ENCODE data around the gene TNRC6C.

Gene TNRC6C

GRCh38 chr17:78122931-78123249 is 164.4 kb downstream of the TNRC6C start:
- H3K27me3 ChIP-seq (ENCODE audit: control insufficient read depth, insufficient read depth, low read length, poor library complexity, severe bottlenecking), result peaks cover 6% of the 10 kb centered on the region
- no peaks in the 10 kb centered on the region for H3K9me3 ChIP-seq (ENCODE audit: control insufficient read depth, low read length)
- H3K4me3 ChIP-seq (ENCODE audit: insufficient read depth, low read depth, low read length), result no peak overlapping the region
- H3K4me1 ChIP-seq (ENCODE audit: control insufficient read depth, insufficient read depth, low read length), result peaks cover 8% of the 10 kb centered on the region
- 85 to 87% methylated on average over 4 of the region's 4 CpGs for WGBS, 2 experiments
- no peak overlapping the region for H3K27ac ChIP-seq (ENCODE audit: insufficient read depth, low read depth, low read length, poor library complexity, severe bottlenecking)
- no peaks in the 10 kb centered on the region for H3K36me3 ChIP-seq (ENCODE audit: control insufficient read depth, insufficient read depth, low read length)

GRCh38 chr17:78123258-78123929 is 164.9 kb downstream of the TNRC6C start:
- peaks cover 11% of the 10 kb centered on the region for H3K27me3 ChIP-seq (ENCODE audit: control insufficient read depth, insufficient read depth, low read length, poor library complexity, severe bottlenecking)
- no peak overlapping the region for H3K4me3 ChIP-seq (ENCODE audit: insufficient read depth, low read depth, low read length)
- H3K9me3 ChIP-seq (ENCODE audit: control insufficient read depth, low read length), result no peaks in the 10 kb centered on the region
- 94 to 95% methylated on average over 5 of the region's 5 CpGs for WGBS, 2 experiments
- H3K27ac ChIP-seq (ENCODE audit: insufficient read depth, low read depth, low read length, poor library complexity, severe bottlenecking), result no peak overlapping the region
- H3K4me1 ChIP-seq (ENCODE audit: control insufficient read depth, insufficient read depth, low read length), result peaks cover 9% of the 10 kb centered on the region
- H3K36me3 ChIP-seq (ENCODE audit: control insufficient read depth, insufficient read depth, low read length), result no peaks in the 10 kb centered on the region

GRCh38 chr17:78124081-78124835 is 165.8 kb downstream of the TNRC6C start:
- Histone ChIP-seq H3K27ac (ENCODE audit: insufficient read depth, low read depth, low read length, poor library complexity, severe bottlenecking) (no peak overlapping the region), H3K36me3 (ENCODE audit: control insufficient read depth, insufficient read depth, low read length) (no peaks in the 10 kb centered on the region), H3K4me3 (ENCODE audit: insufficient read depth, low read depth, low read length) (no peak overlapping the region), H3K27me3 (ENCODE audit: control insufficient read depth, insufficient read depth, low read length, poor library complexity, severe bottlenecking) (peaks cover 13% of the 10 kb centered on the region), H3K9me3 (ENCODE audit: control insufficient read depth, low read length) (no peaks in the 10 kb centered on the region), H3K4me1 (ENCODE audit: control insufficient read depth, insufficient read depth, low read length) (peaks cover 9% of the 10 kb centered on the region)
- WGBS, 2 experiments, result 94 to 96% methylated on average over 30 of the region's 30 CpGs

GRCh38 chr17:78124836-78125137 is 166.3 kb downstream of the TNRC6C start:
- Histone ChIP-seq H3K4me1 (ENCODE audit: control insufficient read depth, insufficient read depth, low read length) (peaks cover 9% of the 10 kb centered on the region), H3K27me3 (ENCODE audit: control insufficient read depth, insufficient read depth, low read length, poor library complexity, severe bottlenecking) (peaks cover 18% of the 10 kb centered on the region), H3K4me3 (ENCODE audit: insufficient read depth, low read depth, low read length) (no peak overlapping the region), H3K36me3 (ENCODE audit: control insufficient read depth, insufficient read depth, low read length) (no peaks in the 10 kb centered on the region), H3K9me3 (ENCODE audit: control insufficient read depth, low read length) (no peaks in the 10 kb centered on the region), H3K27ac (ENCODE audit: insufficient read depth, low read depth, low read length, poor library complexity, severe bottlenecking) (no peak overlapping the region)
- 95 to 96% methylated on average over 12 of the region's 12 CpGs for WGBS, 2 experiments

- no peak overlapping the region for H3K27ac ChIP-seq (ENCODE audit: insufficient read depth, low read depth, low read length, poor library complexity, severe bottlenecking)
- H3K9me3 ChIP-seq (ENCODE audit: control insufficient read depth, low read length), result no peaks in the 10 kb centered on the region
Measured at GRCh38 chr17:78125138-78125913, 166.8 kb downstream of the TNRC6C start.

GRCh38 chr17:78125976-78126894 is 167.7 kb downstream of the TNRC6C start:
- H3K27me3 ChIP-seq (ENCODE audit: control insufficient read depth, insufficient read depth, low read length, poor library complexity, severe bottlenecking), result peaks cover 33% of the 10 kb centered on the region
- H3K36me3 ChIP-seq (ENCODE audit: control insufficient read depth, insufficient read depth, low read length), result no peaks in the 10 kb centered on the region
- H3K9me3 ChIP-seq (ENCODE audit: control insufficient read depth, low read length), result no peaks in the 10 kb centered on the region
- WGBS, 2 experiments, result 88% methylated on average over 25 of the region's 25 CpGs
- H3K4me3 ChIP-seq (ENCODE audit: insufficient read depth, low read depth, low read length), result no peak overlapping the region
- H3K27ac ChIP-seq (ENCODE audit: insufficient read depth, low read depth, low read length, poor library complexity, severe bottlenecking), result no peak overlapping the region
- H3K4me1 ChIP-seq (ENCODE audit: control insufficient read depth, insufficient read depth, low read length), result peaks cover 9% of the 10 kb centered on the region

More at GRCh38 chr17:78125138-78125913, 166.8 kb downstream of the TNRC6C start:
- Histone ChIP-seq H3K27me3 (ENCODE audit: control insufficient read depth, insufficient read depth, low read length, poor library complexity, severe bottlenecking) (peaks cover 24% of the 10 kb centered on the region), H3K4me3 (ENCODE audit: insufficient read depth, low read depth, low read length) (no peak overlapping the region), H3K4me1 (ENCODE audit: control insufficient read depth, insufficient read depth, low read length) (peaks cover 9% of the 10 kb centered on the region), H3K36me3 (ENCODE audit: control insufficient read depth, insufficient read depth, low read length) (no peaks in the 10 kb centered on the region)
- WGBS, 2 experiments, result 94% methylated on average over 39 of the region's 39 CpGs

GRCh38 chr17:78126895-78127238 is 168.4 kb downstream of the TNRC6C start:
- no peak overlapping the region for H3K27ac ChIP-seq (ENCODE audit: insufficient read depth, low read depth, low read length, poor library complexity, severe bottlenecking)
- H3K27me3 ChIP-seq (ENCODE audit: control insufficient read depth, insufficient read depth, low read length, poor library complexity, severe bottlenecking), result peaks cover 39% of the 10 kb centered on the region
- peaks cover 9% of the 10 kb centered on the region for H3K4me1 ChIP-seq (ENCODE audit: control insufficient read depth, insufficient read depth, low read length)
- no peaks in the 10 kb centered on the region for H3K36me3 ChIP-seq (ENCODE audit: control insufficient read depth, insufficient read depth, low read length)
- WGBS, 2 experiments, result 84 to 89% methylated on average over 5 to 6 of the region's 6 CpGs
- H3K4me3 ChIP-seq (ENCODE audit: insufficient read depth, low read depth, low read length), result no peak overlapping the region
- no peaks in the 10 kb centered on the region for H3K9me3 ChIP-seq (ENCODE audit: control insufficient read depth, low read length)

GRCh38 chr17:78127239-78127887 is 168.9 kb downstream of the TNRC6C start:
- Histone ChIP-seq H3K9me3 (ENCODE audit: control insufficient read depth, low read length) (no peaks in the 10 kb centered on the region), H3K27ac (ENCODE audit: insufficient read depth, low read depth, low read length, poor library complexity, severe bottlenecking) (peak overlapping the region; percentile 40), H3K36me3 (ENCODE audit: control insufficient read depth, insufficient read depth, low read length) (no peaks in the 10 kb centered on the region), H3K4me3 (ENCODE audit: insufficient read depth, low read depth, low read length) (peak overlapping the region; percentile 72), H3K27me3 (ENCODE audit: control insufficient read depth, insufficient read depth, low read length, poor library complexity, severe bottlenecking) (peaks cover 44% of the 10 kb centered on the region), H3K4me1 (ENCODE audit: control insufficient read depth, insufficient read depth, low read length) (peaks cover 9% of the 10 kb centered on the region)
- 17% methylated on average over 25 of the region's 25 CpGs for WGBS, 2 experiments

GRCh38 chr17:78127888-78128550 is 169.5 kb downstream of the TNRC6C start:
- Histone ChIP-seq H3K36me3 (ENCODE audit: control insufficient read depth, insufficient read depth, low read length) (no peaks in the 10 kb centered on the region), H3K4me3 (ENCODE audit: insufficient read depth, low read depth, low read length) (peak overlapping the region; percentile 72), H3K27ac (ENCODE audit: insufficient read depth, low read depth, low read length, poor library complexity, severe bottlenecking) (peak overlapping the region; percentile 40), H3K4me1 (ENCODE audit: control insufficient read depth, insufficient read depth, low read length) (peaks cover 9% of the 10 kb centered on the region), H3K27me3 (ENCODE audit: control insufficient read depth, insufficient read depth, low read length, poor library complexity, severe bottlenecking) (peaks cover 51% of the 10 kb centered on the region), H3K9me3 (ENCODE audit: control insufficient read depth, low read length) (no peaks in the 10 kb centered on the region)
- 0 to 1% methylated on average over 38 of the region's 39 CpGs for WGBS, 2 experiments
